ENCODE data around the gene SLCO2A1.

DNA sequence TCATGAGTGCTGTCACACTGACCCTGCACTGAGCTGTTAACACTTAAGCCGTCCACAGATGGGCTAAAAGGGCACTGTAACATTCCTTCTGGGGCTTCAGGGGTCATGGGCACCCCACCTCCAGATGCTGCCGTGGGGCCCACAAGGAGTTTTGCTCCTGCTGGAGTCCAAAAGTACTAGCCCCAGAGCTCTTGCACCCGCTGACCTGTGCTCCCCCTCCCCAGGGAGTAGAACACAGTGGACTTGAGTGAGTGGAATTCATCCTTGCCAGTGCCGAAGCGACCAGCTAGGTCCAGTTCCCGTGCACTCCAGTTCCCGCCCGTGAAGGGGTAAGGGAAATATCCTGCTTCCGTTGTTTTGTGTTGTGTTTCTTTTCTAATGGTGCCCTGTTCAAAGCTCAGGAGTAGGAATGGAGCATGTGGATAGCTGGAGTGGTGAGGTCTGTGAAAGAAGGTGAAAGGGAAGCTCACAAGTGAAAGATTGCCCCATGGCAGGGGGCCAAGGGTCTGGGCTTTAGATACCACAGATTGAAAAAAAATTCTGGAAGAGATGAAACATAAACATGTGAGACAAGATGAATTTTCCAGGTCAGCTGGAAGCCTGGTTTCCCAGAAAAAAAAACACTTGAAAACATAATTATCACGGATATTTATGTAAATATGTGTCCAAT, 36.6 kb downstream of the SLCO2A1 start:
- TF ChIP-seq, protein P1, sequence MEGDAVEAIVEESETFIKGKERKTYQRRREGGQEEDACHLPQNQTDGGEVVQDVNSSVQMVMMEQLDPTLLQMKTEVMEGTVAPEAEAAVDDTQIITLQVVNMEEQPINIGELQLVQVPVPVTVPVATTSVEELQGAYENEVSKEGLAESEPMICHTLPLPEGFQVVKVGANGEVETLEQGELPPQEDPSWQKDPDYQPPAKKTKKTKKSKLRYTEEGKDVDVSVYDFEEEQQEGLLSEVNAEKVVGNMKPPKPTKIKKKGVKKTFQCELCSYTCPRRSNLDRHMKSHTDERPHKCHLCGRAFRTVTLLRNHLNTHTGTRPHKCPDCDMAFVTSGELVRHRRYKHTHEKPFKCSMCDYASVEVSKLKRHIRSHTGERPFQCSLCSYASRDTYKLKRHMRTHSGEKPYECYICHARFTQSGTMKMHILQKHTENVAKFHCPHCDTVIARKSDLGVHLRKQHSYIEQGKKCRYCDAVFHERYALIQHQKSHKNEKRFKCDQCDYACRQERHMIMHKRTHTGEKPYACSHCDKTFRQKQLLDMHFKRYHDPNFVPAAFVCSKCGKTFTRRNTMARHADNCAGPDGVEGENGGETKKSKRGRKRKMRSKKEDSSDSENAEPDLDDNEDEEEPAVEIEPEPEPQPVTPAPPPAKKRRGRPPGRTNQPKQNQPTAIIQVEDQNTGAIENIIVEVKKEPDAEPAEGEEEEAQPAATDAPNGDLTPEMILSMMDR (IDR thresholded peaks at IDR 0.05): no peak
- no peak for TF ChIP-seq POLR2A (IDR thresholded peaks at IDR 0.05)

Measured in body of pancreas (tissue), 4 donors.